GM21723 (cell line): Measurements from ENCODE around the gene NCBP1.
A peak's percentile ranks its signal among the peaks of the same experiment; 100 is the strongest.
"Not testable (repeated sequence)": the region's sequence is repeated elsewhere in the genome, so short reads cannot be mapped to it uniquely, and the experiment has no call there.

Source experiments
- ATAC-seq: cut with Tn5 transposase; IDR thresholded peaks from one replicate; pipeline ENCODE4 v1.9.1; 2021; ENCODE audit warnings: mild to moderate bottlenecking, moderate library complexity; ENCODE audit not compliant: unreplicated experiment

The NCBP1 gene

DNA sequence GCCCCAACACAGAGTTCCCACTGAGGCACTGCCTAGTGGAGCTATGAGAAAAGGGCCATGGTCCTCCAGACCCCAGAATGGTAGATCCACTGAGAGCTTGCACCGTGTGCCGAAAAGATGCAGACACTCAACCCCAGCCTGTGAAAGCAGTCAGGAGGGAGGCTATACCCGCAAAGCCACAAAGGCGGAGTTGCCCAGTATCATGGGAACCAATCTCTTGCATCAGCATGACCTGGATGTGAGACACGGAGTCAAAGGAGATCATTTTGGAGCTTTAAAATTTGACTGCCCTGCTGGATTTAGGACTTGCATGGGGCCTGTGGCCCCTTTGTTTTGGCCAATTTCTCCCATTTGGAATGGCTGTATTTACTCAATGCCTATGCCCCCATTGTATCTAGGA, 11.1 kb upstream of the NCBP1 start:
- not testable (repeated sequence) for ATAC-seq

DNA sequence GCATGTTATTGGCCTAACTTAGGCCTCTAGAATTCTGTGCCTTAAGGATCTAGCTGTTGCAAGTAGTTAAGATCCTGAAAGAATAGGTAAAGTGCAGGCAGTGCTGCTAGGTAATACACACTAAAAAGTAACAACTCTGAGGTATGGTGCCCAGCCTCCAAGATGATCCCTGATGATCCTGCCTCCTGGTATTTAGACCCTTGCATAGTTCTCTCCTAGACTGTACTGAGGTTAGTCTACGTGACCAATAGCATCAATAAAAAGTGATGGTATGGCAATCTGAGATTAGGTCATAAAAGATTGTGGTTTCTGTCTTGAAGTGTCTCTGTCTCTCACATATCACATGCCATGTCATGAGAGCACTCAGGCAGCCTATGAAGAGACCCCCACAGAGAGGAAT, 9.7 kb upstream of the NCBP1 start:
- no peak for ATAC-seq

DNA sequence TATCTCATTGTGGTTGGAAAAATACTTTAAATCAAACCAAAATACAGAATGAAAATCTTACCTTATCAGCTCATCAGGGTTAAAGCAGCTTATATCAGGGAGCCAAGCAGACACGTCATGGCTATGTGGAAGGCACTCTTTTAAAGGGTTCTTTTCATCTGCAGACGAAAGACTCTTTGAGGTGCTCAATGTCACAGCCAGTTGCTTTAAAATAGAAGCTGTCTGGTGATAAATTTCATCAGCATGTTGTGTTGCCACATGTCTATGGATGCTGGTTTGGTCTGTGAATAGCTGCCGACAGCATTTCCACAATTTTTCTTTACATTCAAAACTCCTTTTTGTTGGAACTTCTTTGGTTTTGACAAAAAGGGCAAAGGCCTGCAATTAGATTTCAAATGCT, 8.0 kb upstream of the NCBP1 start:
- ATAC-seq = no peak

DNA sequence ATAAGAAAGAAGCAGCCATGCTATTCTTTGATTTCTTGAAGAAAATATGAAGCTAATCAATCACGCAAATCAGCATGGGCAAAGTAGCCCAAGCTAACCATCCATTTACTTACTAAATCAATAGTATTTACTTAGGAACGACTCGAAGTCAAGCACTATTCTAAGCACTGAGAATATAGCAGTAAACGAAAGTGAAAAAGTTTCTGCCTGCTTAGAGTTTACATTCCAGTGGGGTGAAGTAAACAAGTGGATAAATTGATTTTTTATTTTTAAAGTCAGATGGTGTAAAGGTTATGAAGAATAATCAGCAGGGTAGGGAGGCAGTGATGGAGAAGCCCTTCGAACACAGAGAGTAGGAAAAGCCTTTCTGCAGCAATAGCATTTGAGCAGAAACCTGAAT, 6.0 kb upstream of the NCBP1 start:
- ATAC-seq = no peak

DNA sequence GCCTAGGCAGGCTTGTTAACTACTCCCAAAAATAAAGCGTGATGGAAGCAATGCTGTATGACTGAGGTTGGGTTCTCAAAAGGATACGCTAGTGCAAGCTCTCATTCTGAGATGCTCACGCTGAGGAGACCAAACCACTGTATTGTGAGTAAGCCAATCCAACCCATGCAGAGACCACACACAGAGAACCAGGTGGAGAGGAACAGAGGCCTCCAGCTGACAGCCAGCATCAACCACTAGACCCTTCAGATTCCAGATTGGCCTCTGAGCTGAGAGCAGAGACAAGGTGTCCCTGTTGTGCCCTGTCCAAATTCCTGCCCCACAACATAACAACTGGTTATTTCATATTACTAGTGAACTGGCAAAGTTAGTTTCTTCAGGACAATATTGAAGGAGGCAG, 5.0 kb upstream of the NCBP1 start:
- no peak for ATAC-seq

DNA sequence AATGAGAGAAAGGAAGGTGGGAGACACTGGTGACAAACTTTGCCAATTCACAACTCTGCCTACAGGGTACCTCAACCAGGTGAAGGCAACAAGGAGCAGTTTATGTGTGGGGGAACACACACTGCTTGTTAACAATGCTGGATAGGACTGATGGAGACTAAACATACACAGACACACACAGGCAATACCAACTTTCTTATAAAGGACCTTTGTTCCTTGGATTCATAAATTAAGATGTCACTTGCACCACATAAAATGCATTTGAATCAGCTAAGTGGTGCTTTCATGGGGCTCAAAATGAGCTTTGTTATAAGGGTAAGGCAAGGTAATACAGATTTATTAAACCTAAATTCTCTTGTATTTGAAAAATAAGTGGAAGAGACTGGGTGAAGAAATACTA, 4.5 kb upstream of the NCBP1 start:
- ATAC-seq = no peak

DNA sequence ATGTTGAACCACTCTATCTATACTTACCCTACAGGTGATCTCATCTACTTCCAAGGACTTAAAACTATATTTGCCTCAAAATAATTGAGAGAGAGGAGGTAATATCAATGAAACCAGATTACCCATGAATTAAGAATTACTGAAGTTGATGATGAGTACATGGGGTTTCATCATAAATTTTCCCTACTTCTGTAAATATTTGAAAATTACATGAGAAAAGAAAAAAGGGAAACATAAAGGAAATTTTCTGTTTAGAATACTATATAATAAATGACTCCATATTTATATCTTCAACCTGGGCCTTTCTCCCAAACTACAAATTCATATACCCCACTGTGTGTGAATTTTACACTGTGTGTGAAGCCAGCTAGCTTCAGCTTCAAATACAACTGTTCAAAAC, 3.0 kb upstream of the NCBP1 start:
- no peak for ATAC-seq

DNA sequence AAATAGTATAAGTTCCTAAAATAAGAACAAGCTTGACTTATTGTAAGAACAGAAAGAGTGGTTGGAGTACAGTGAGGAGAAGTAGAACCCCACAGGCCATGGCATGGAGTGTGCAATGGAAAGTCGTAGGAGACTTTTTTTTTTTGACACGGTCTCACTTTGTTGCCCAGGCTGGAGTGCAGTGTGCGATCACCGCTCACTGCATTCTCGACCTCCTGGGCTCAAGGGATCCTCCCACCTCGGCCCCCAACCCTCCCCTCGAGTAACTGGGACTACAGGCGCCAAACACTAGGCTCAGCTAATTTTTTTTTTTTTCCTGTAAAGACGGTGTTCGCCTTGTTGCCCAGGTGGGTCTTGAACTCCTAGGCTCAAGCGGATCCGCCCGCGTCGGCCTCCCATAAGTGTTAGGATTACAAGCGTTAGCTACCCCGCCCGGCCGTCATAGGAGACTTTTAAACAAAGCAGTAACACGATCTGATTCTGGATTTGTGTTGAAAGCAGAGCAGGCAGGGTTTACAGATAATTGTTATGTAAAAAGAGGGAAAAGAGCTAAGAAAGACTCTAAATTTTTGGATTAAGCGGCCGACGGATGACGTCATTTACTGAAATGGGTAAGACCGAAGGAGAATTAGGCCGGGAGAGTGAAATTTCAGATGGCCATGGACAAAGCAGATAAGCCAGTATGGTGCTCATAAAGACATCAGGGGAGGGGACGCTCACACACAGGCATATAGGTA, 1.2 kb upstream of the NCBP1 start:
- ATAC-seq = peak; percentile 13

DNA sequence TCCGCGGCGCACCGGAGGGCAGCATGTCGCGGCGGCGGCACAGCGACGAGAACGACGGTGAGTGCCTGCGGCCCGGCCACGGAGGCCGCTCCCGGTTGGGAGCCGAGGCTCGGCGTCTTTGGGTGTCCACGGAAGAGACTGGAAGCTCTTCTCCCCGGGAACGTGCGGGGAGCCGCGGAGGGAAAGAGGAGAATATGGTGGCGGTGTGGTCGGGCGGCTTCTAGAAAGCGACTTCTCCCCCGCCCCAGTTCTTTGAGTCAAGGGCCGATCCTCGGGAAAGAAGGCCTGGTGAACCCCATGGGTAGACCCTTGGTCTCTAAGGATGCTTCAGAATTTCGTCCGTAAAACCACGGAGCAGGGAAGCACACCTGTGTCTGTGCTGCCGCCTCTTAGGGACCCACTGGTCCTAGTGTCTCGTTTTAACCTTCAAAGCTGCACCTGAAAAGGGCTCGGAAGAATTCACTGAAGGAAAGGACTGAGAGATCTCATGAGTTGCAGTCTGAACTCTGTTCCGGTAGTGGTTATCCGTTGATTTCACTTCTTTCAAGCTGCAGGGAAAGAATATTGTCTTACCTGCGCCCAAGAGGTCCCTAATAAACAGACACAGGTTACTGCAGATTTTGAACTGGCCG, 354 bp downstream of the NCBP1 start:
- ATAC-seq = peak; percentile 2

DNA sequence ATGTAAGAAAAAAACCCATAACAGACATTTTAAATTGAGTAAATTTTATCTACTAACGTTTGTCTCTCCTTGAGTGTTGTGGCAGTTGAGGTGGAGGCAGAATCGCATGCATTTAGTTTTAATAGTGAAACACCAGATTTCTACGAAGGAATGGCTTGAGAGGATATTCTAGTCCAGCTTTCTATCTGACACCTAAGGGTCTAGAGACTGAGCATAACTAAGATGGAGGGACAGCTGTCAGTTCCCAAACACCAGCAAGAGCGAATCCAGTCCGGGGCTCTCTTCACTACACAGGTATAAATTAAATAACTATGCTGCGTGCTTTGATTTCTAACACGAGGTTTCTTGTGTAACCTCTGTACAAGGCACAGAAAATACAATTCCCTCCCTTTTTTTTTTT, 1.4 kb downstream of the NCBP1 start:
- no peak for ATAC-seq

DNA sequence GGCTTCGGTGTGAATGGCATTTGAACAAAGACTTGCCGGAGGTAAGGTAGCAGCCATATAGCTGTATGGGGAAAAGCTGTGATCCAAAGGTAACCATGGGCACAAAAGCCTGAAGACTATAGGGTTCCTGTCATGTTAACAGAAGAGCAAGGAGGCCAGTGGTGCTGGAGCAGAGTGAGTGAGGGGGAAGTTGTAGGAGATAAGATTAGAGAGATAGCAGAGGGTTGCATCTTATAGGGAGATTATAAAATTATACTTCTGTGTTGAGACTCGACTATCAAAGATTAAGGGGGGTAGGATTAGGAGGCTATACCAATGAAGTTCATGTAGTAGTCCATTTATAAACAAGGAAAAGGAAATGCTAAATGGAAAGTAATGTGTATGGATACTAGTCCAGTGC, 3.3 kb downstream of the NCBP1 start:
- no peak for ATAC-seq

DNA sequence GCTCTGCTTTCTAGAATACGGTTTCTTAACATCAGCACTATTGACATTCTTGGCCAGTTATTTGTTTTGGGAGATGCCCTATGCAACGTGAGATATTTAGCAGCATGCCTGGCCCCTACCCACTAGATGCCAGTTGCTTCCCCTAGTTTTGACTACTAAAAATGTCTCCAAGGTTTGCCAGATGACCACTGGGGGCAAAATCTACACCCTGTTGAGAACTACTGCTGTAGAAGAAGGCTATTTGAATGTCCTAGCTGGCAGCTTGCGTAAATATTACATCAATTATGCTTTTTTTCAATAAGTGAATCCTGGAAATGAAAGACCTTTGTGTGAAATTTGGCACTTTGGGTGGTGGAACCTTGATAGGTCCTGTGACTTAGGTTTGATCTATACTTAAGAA, 5.0 kb downstream of the NCBP1 start:
- ATAC-seq = no peak

DNA sequence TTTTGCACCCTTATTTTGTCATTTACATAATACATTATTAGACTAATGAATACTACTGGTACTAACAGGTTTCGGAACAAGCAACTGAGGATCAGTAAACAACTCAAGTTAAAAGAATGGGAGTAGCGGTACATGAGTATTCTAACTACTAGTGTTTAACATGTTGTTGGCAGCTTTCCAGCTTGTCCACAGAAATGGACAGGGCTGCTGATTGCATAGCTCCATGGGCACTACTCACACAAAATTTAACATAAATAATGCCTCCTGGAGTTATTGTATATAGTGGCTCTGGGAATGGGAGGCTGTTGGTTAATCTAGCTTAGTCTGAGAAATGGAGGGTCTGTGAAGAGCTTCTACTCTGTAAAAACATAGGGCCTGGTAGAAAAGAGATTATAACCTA, 6.7 kb downstream of the NCBP1 start:
- ATAC-seq = no peak

DNA sequence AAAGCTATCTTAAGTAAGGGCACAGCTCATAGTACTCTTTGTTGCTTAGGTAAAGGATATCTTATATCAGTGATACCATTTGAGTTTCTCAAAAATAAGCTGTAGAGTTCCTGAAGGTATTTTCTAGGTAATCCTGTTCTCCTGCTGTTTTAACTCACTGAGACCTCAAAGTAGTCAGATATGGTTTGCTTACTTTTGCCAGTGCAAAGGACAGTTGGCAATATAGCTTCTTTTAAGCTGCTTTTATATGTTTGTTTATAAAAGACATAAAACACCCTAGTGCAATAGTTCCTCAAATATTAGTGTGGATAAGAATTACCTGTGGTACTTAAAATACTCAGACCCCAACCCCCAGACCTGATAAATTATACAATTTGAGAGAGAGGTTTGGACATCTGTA, 12.1 kb downstream of the NCBP1 start:
- no peak for ATAC-seq

DNA sequence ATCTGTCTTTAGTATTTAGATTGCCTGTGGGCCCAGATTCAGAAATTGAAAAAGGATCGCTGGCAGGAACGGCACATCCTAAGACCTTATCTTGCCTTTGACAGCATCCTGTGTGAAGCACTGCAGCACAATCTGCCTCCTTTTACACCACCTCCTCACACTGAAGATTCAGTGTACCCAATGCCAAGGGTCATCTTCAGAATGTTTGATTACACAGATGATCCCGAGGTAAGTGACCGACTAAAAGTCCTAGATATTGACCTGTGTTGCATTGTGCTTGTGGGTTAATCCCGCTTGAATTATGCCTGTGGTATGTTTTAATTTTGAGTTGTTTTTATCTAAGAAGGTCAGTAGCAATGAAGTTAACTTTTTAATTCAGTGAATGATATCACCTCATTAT, 14.4 kb downstream of the NCBP1 start:
- no peak for ATAC-seq

DNA sequence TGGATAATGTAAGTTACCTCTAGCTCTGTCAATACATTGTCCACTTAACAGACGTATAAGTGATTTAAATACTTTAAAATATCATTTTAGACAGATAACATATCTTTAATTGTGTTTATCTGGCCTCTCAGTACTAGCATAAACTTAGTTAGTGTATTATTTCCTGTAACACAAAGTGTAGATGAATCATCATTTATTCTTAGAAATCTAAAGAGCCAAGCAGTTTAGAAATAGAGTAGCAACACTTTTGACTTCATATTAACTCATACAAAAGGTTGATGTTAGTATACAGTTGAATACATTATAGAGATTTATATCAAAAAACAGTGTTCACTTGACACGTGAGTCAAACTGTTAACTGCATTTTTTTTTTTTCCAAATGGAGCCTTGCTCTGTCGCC, 18.0 kb downstream of the NCBP1 start:
- ATAC-seq = no peak

DNA sequence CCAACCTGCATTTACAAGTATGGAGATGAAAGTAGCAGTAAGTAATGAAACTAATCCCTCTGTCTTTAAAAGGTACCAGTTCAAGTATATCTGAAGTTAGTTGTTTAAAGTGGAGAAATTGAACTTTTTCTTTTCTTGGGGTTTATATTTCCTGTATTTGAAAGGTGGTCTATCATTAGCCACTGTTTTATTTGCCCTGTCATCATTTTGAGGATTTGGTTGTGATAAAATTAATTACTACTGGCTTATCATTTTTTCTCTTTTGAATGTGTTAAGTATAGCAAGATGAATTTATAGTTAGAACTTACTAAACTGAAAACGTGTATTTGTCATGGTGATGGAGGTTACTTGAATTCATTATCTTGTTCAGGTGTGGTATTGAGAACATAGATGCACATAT, 25.1 kb downstream of the NCBP1 start:
- ATAC-seq = no peak

DNA sequence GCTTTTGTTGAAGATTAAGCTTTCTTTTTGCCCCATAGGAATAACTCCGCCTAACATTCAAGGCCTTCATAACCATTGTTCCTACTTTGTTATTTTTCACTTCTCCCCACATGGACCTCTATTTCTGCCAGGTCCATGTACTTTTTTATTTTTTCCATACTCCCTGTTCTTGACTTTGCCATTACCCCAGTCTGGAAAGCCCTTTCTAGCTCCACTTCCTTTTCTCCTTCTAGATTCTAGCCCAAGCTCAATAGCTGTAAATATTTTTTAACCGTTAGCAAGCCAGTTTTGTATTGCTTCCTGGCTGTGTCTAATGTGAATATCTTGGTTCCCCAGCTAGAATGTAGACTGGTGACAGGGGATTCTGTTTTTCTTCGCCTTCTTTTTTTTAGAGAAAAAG, 26.1 kb downstream of the NCBP1 start:
- no peak for ATAC-seq

DNA sequence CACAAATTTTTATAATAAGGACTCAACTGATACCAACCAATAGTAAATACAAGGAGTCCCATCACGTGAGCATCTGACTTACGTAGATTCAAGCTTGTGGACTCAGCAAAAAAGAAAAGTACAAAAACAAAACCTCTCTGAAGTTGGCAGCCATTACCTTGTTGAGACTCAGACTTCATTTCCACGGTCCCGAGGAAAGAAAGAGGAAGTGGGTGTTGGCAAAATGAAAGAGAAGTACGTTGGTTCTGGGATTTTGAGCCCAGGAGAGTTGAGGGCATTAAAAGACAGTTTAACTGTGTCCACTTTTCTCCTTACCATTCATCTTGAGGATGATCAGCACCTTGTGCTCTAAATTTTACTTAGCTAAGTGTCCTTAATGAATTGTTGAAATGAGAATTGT, 26.7 kb downstream of the NCBP1 start:
- ATAC-seq = no peak

DNA sequence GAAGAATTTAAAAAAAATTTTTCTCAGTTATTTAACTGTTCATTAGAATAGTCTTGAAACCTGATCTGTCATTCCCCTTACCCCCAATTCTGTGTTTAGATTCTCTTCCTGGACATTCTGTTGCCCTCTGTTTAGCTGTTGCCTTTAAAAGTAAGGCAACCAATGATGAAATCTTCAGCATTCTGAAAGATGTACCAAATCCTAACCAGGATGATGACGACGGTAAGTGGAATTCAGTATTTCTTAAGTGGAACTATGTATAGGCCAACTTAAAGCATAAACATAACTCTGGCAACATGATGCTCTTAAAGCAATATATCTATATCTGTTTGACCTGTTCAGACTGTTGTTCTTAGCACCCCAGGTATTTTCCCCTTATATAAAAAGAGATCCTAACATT, 27.2 kb downstream of the NCBP1 start:
- no peak for ATAC-seq

DNA sequence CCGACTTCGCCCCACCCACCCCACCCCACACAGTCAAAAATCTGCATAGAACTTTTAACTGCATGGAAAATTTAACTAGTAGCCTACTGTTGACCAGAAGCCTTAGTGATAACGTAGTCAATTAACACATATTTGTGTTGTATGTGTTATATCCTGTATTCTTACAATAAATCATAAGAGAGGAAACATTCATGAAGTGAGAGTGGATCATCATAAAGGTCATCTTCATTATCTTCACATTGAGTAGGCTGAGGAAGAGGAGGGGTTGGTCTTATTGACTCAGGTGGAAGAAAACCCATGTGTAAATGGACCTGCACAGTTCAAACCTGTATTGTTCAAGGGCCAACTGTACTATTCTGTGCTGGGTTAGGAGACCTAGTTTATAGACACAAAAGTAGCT, 32.1 kb downstream of the NCBP1 start:
- no peak for ATAC-seq

DNA sequence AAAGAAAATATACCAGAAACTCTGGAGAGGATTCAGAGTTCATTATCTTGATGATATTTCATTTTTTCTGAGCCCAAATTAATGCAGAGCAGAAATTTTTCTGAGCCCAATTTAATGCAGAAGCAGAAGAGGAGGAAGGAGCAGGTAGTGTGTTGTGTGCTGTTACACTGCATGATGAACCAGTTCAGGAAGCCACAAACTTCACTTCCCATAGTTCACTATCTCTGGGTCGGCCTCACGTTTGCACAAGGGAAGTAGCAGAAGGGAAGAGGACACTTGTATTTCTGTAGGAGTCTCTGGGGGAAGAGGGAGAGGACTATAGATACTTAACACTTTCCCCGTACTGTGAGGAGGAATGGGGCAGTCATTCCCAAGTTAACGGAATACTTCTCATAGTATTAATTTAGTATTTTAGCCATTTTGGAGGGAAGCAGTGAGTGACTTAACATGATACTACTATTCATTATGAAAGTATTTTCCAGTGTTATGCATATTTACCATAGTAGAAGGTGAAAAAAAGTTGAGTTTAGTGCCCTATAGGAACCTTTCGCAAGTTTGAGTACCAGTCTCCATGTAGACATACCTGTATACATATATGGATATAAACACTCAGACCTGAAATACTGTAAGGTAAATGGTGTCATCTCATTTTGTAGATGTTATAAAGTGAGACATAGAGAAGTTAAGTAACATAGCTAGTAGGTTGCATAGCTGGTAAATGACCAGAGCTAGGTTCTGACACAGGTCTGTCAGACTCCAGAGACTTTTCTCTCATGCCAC, 33.5 kb downstream of the NCBP1 start:
- ATAC-seq = no peak
